ENCODE data around the gene PPP1R13L. TPM values are rescaled to one million over a fixed set of nuclear protein-coding genes. Genes with fewer than 3 reads are reported as not detected.

The PPP1R13L gene
- total RNA-seq, 1 experiment from 2014 or later = 27.5 TPM

GRCh38 chr19:45385392-45386221 is 19.3 kb downstream of the PPP1R13L start (continued):
- no peak for TF ChIP-seq ZNF671 (CRISPR knock-in tag; IDR thresholded peaks at IDR 0.05)
- TF ChIP-seq HMGXB4 (CRISPR knock-in tag; IDR thresholded peaks at IDR 0.05) = peak; percentile 93
- TF ChIP-seq CBFB (CRISPR knock-in tag; IDR thresholded peaks at IDR 0.05; ENCODE audit: low read depth) = 0 out of 2 replicates have a peak, but pooled peaks have one; percentile 81
- TF ChIP-seq TEAD1 (CRISPR knock-in tag; IDR thresholded peaks at IDR 0.05) = peak; percentile 99
- peak; percentile 95; the same call in 1 of the 2 replicates for TF ChIP-seq NFE2L1 (CRISPR knock-in tag; IDR thresholded peaks at IDR 0.05)
- TF ChIP-seq ZNF219 (CRISPR knock-in tag; IDR thresholded peaks at IDR 0.05; ENCODE audit: borderline replicate concordance) = peak; percentile 81; the same call in 1 of the 2 replicates
- TF ChIP-seq FOXK1 (CRISPR knock-in tag; IDR thresholded peaks at IDR 0.05) = peak; percentile 95
- 0 out of 2 replicates have a peak, but pooled peaks have one; percentile 80 for TF ChIP-seq FOXJ3 (CRISPR knock-in tag; IDR thresholded peaks at IDR 0.05; ENCODE audit: borderline replicate concordance)
- TF ChIP-seq IRF1 (CRISPR knock-in tag; IDR thresholded peaks at IDR 0.05) = peak; percentile 98
- TF ChIP-seq PRDM15 (CRISPR knock-in tag; IDR thresholded peaks at IDR 0.05) = peak; percentile 74
- peak; percentile 75; the same call in 1 of the 2 replicates for TF ChIP-seq NR3C1 (CRISPR knock-in tag; conservative IDR thresholded peaks at IDR 0.05; ENCODE audit: low read depth)
- no peak for TF ChIP-seq ZMAT4 (CRISPR knock-in tag; IDR thresholded peaks at IDR 0.05)
- peak; percentile 99 for TF ChIP-seq FOXP1 (CRISPR knock-in tag; IDR thresholded peaks at IDR 0.05; ENCODE audit: borderline replicate concordance)
- TF ChIP-seq ATF1 (CRISPR knock-in tag; IDR thresholded peaks at IDR 0.05) = peak; percentile 95; the same call in 1 of the 2 replicates
- peak; percentile 60 for TF ChIP-seq ZNF317 (CRISPR knock-in tag; IDR thresholded peaks at IDR 0.05; ENCODE audit: borderline replicate concordance, low read depth)
- no peak for TF ChIP-seq MXD4 (CRISPR knock-in tag; IDR thresholded peaks at IDR 0.05; ENCODE audit: borderline replicate concordance)
- TF ChIP-seq MLX (CRISPR knock-in tag; IDR thresholded peaks at IDR 0.05) = peak; percentile 90; the same call in 1 of the 2 replicates
- no peak for TF ChIP-seq EMX1 (CRISPR knock-in tag; IDR thresholded peaks at IDR 0.05)
- peak; percentile 94 for TF ChIP-seq TEAD4 (CRISPR knock-in tag; IDR thresholded peaks at IDR 0.05)
- peak; percentile 63 for TF ChIP-seq NFYB (CRISPR knock-in tag; conservative IDR thresholded peaks at IDR 0.05; ENCODE audit: low read depth)
- TF ChIP-seq RELA (CRISPR knock-in tag; IDR thresholded peaks at IDR 0.05; ENCODE audit: borderline replicate concordance) = peak; percentile 93
- peak; percentile 86 for TF ChIP-seq USF1 (CRISPR knock-in tag; IDR thresholded peaks at IDR 0.05)
- TF ChIP-seq ZNF512 (CRISPR knock-in tag; IDR thresholded peaks at IDR 0.05; ENCODE audit: borderline replicate concordance) = peak; percentile 67; the same call in 1 of the 2 replicates
- TF ChIP-seq ZNF396 (CRISPR knock-in tag; IDR thresholded peaks at IDR 0.05; ENCODE audit: borderline replicate concordance) = no peak
- no peak for TF ChIP-seq ERG (CRISPR knock-in tag; IDR thresholded peaks at IDR 0.05)
- TF ChIP-seq MYBL2 (CRISPR knock-in tag; IDR thresholded peaks at IDR 0.05) = peak; percentile 95
- no peak for TF ChIP-seq NFATC4 (CRISPR knock-in tag; IDR thresholded peaks at IDR 0.05)

All from WTC11 (cell line).